ENCODE data around the gene GPR137C. TPM values are rescaled to one million over a fixed set of nuclear protein-coding genes. Genes with fewer than 3 reads are reported as not detected.

Gene GPR137C
- total and polyA plus RNA-seq, 2 of the 13 experiments (the other 11 are each of a cell fraction or from before 2014, with no cell fraction given), result 0.34 to 0.51 TPM

DNA sequence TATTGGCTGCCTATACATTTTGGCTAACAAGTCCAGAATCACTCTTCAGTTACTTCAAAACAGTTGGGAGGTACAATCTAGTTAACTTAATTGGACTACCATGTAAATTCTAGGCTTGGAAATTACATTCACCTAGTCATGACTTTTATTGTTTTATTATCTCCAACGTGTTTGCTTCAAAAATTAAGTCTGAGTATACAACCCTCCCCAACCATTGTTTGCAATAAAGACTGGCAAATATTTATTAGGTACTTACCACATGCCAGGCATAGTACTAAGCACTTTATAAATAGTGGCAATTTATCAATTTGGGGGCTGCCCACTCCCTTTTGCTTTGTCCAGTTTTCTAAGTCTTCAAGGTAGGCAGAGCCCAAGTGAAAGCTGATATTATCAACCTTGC lies 30.6 kb upstream of the GPR137C start (continued):
- TF ChIP-seq, protein P1, sequence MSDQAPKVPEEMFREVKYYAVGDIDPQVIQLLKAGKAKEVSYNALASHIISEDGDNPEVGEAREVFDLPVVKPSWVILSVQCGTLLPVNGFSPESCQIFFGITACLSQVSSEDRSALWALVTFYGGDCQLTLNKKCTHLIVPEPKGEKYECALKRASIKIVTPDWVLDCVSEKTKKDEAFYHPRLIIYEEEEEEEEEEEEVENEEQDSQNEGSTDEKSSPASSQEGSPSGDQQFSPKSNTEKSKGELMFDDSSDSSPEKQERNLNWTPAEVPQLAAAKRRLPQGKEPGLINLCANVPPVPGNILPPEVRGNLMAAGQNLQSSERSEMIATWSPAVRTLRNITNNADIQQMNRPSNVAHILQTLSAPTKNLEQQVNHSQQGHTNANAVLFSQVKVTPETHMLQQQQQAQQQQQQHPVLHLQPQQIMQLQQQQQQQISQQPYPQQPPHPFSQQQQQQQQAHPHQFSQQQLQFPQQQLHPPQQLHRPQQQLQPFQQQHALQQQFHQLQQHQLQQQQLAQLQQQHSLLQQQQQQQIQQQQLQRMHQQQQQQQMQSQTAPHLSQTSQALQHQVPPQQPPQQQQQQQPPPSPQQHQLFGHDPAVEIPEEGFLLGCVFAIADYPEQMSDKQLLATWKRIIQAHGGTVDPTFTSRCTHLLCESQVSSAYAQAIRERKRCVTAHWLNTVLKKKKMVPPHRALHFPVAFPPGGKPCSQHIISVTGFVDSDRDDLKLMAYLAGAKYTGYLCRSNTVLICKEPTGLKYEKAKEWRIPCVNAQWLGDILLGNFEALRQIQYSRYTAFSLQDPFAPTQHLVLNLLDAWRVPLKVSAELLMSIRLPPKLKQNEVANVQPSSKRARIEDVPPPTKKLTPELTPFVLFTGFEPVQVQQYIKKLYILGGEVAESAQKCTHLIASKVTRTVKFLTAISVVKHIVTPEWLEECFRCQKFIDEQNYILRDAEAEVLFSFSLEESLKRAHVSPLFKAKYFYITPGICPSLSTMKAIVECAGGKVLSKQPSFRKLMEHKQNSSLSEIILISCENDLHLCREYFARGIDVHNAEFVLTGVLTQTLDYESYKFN (CRISPR knock-in tag; conservative IDR thresholded peaks at IDR 0.05), result no peak

DNA sequence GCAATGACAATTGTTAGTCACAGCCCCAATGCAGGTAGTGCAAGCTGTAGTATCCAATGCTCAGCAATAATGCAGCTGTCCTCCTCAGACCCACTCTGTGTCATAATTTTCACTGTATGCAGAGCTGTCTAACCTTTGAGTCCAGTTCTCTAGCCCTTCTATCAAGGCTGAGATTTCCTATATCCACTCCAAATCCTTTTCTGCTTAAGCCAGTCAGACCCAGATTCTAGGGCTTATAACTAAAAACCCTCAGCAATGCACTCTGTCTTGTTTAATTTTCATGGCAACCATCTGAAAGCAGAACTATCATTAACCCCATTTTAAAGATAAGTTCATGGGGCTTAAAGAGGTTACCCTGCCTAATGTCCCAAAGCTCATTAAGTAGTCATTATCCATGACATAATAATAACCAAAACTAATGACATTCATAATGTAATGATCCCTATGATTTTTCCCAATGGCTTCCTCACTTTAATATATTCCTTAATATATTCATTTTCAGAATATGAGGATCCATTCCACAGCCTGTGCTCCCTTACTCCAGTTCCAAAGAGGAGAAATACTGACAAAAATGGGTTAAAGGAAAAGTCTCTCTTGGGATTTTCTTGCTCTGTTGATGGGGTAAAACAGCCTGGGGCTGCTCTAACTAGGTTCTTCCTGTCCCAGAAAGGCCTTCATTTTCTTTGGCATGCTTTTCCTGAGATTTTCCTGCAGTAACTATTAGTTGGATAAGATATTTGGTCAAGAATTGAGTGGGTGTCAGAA lies 29.9 kb upstream of the GPR137C start:
- Histone ChIP-seq H3K9me3 (ENCODE audit: low read length) (no peaks in the 10 kb centered on the region), H3K36me3 (replicated peaks in 1 of 2; ENCODE audit: control insufficient read depth in 1 of 2, insufficient read depth in 2 of 2, low read length in 2 of 2) (no peaks in the 10 kb centered on the region), H3K9ac (ENCODE audit: insufficient read depth, low read depth, low read length) (no peak overlapping the region), H3K4me3 (replicated peaks in 1 of 3; ENCODE audit: insufficient read depth in 1 of 3, low read depth in 2 of 3, low read length in 3 of 3) (no peak overlapping the region), H3K79me2 (ENCODE audit: insufficient read depth, low read length) (no peaks in the 10 kb centered on the region), H4K20me1 (ENCODE audit: insufficient read depth, low read length) (no peaks in the 10 kb centered on the region), H3K27ac (ENCODE audit: extremely low read length, insufficient read depth, low read length) (no peak overlapping the region), H3K27me3 (ENCODE audit: control insufficient read depth in 1 of 2, insufficient read depth in 2 of 2, low read length in 2 of 2) (no peaks in the 10 kb centered on the region), H3K4me1 (ENCODE audit: insufficient read depth, low read length) (no peaks in the 10 kb centered on the region), H2AFZ (ENCODE audit: low read length) (no peak overlapping the region), H3K4me2 (ENCODE audit: low read depth, low read length) (no peak overlapping the region)
- POLR2A ChIA-PET, result no interaction called here
- intact Hi-C loops (cut with micrococcal nuclease; ENCODE audit: unreplicated experiment), result no loop called here
- DNase-seq (ENCODE audit: low spot score) (no peak), FAIRE-seq (no peak), ATAC-seq (no peak)
- TF ChIP-seq HNRNPH1 (optimal IDR thresholded peaks at IDR 0.05; ENCODE audit: low read depth, low read length), result no peak
- TF ChIP-seq ZSCAN9 (CRISPR knock-in tag; IDR thresholded peaks at IDR 0.05; ENCODE audit: borderline replicate concordance), result no peak
- TF ChIP-seq MIER3 (CRISPR knock-in tag; IDR thresholded peaks at IDR 0.05; ENCODE audit: borderline replicate concordance), result no peak
- TF ChIP-seq, protein P2, sequence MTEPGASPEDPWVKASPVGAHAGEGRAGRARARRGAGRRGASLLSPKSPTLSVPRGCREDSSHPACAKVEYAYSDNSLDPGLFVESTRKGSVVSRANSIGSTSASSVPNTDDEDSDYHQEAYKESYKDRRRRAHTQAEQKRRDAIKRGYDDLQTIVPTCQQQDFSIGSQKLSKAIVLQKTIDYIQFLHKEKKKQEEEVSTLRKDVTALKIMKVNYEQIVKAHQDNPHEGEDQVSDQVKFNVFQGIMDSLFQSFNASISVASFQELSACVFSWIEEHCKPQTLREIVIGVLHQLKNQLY (CRISPR knock-in tag; IDR thresholded peaks at IDR 0.05), result no peak
- TF ChIP-seq, protein P3, sequence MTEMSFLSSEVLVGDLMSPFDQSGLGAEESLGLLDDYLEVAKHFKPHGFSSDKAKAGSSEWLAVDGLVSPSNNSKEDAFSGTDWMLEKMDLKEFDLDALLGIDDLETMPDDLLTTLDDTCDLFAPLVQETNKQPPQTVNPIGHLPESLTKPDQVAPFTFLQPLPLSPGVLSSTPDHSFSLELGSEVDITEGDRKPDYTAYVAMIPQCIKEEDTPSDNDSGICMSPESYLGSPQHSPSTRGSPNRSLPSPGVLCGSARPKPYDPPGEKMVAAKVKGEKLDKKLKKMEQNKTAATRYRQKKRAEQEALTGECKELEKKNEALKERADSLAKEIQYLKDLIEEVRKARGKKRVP (CRISPR knock-in tag; IDR thresholded peaks at IDR 0.05), result no peak
- TF ChIP-seq, protein P4, sequence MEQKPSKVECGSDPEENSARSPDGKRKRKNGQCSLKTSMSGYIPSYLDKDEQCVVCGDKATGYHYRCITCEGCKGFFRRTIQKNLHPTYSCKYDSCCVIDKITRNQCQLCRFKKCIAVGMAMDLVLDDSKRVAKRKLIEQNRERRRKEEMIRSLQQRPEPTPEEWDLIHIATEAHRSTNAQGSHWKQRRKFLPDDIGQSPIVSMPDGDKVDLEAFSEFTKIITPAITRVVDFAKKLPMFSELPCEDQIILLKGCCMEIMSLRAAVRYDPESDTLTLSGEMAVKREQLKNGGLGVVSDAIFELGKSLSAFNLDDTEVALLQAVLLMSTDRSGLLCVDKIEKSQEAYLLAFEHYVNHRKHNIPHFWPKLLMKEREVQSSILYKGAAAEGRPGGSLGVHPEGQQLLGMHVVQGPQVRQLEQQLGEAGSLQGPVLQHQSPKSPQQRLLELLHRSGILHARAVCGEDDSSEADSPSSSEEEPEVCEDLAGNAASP (CRISPR knock-in tag; IDR thresholded peaks at IDR 0.05; ENCODE audit: borderline replicate concordance), result no peak
- TF ChIP-seq ZNF20 (CRISPR knock-in tag; IDR thresholded peaks at IDR 0.05), result no peak
- CTCF ChIA-PET (ENCODE audit: low intra/inter-chr PET ratio, low total read pairs), result no interaction called here
- no TSS peak for BruUV-seq (replicated peaks)
- in situ Hi-C loops (cut with HindIII; ENCODE audit: extremely low pct_ligation_motif_present, low pct_unique_long_range_greater_than_20kb), result no loop called here

Data from HepG2 (cell line).